Progenitor cell of endocrine pancreas (in vitro differentiated cells): ENCODE data around the gene RPS19BP1. TPM values are rescaled to one million over a fixed set of nuclear protein-coding genes. Genes with fewer than 3 reads are reported as not detected.

Experiments used
- DNase-seq: peaks from one replicate; pipeline ENCODE4 v3.0.0; 2021; ENCODE audit warnings: low spot score; ENCODE audit not compliant: unreplicated experiment
- H3K27ac Mint-ChIP-seq: 2 replicates; pipeline ENCODE4 v1.8.0; 2021; ENCODE audit warnings: mild to moderate bottlenecking, moderate library complexity, mixed read lengths
- H3K27me3 Mint-ChIP-seq: 2 replicates; pipeline ENCODE4 v1.8.0; 2021; ENCODE audit warnings: mixed read lengths
- H3K36me3 Mint-ChIP-seq: 2 replicates; pipeline ENCODE4 v1.8.0; 2022; ENCODE audit warnings: mixed read lengths; ENCODE audit not compliant: insufficient read depth
- H3K4me1 Mint-ChIP-seq: 2 replicates; pipeline ENCODE4 v1.8.0; 2021; ENCODE audit warnings: low read depth, mixed read lengths
- H3K4me3 Mint-ChIP-seq: 2 replicates; pipeline ENCODE4 v1.8.0; 2021; ENCODE audit warnings: low read depth, mild to moderate bottlenecking, moderate library complexity, mixed read lengths
- H3K9me3 Mint-ChIP-seq: 2 replicates; pipeline ENCODE4 v1.8.0; 2021; ENCODE audit warnings: low read depth, mixed read lengths
- CTCF ChIP-seq: fragments of 200-600 bp; sonication (generic); IDR thresholded peaks from one replicate; pipeline ENCODE4 v1.5.0; 2021; ENCODE audit warnings: antibody characterized with exemption, mild to moderate bottlenecking; ENCODE audit not compliant: unreplicated experiment
- long read RNA-seq: library from polyadenylated mRNA; unstranded; transcript quantifications from one replicate; pipeline ENCODE4 v2.0.0, GENCODE V29; 2020
- total RNA-seq: library from RNA; stranded (reverse); gene quantifications from 2 replicates; pipeline ENCODE4 v1.2.1, GENCODE V29; 2021

Gene RPS19BP1, protein sequence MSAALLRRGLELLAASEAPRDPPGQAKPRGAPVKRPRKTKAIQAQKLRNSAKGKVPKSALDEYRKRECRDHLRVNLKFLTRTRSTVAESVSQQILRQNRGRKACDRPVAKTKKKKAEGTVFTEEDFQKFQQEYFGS
- total RNA-seq, result 45.2 and 48.2 TPM in 2 replicates
- long read RNA-seq, transcript RPS19BP1-201 (4 exons, 927 nt), result major isoform, 10 of 11 reads
- long read RNA-seq, partial matches to known transcripts, result 0 of 11 reads
- long read RNA-seq, other reads (novel, unspliced or antisense), result 1 of 11 reads

DNA sequence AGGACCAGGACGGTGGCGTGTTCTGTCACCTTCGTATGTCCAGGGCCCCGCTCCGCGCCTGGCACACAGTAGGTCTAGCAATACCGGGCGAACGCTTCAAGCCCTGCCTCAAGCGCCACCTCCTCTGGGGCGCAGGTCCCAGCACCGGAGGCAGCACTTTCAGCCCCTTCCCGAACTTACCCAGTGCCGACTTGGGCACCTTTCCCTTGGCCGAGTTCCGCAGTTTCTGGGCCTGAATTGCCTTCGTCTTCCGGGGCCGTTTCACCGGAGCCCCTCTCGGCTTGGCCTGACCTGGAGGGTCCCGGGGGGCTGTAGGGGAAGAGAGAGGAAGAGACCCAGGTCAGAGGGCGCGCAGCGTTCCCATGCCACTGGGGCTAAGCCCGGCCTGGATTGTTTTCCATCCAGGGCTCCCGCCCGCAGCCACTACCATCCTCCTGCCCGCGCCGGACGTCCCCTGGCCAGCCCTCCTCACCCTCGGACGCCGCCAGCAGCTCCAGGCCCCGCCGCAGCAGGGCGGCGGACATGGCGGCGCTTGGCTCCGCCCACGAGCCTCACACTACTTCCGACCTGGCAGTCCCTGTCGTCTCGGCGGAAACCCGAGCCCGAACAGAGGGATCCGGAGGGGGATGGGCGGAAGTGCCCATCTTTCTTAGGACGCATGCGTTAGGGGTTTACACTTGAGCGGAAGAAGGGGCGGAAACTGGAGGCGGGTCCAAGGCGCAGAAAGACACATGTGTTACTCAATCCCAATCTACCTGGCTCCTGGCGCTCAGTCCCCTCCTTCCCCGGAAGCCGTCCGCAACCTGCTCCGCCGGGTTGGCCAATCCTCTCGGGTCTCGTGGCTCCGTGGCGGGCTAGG is at the start of gene RPS19BP1:
RPS19BP1 (minus strand) TSS at position 534 of the 859 bp plus-strand sequence; CDS start at position 524, 10 bp downstream.
- Mint-ChIP-seq H3K36me3 (peaks cover 6% of the 10 kb centered on the region), H3K9me3 (no peaks in the 10 kb centered on the region), H3K4me3 (peak within 1 kb of the TSS; percentile 93), H3K4me1 (peaks cover 34% of the 10 kb centered on the region), H3K27me3 (no peaks in the 10 kb centered on the region), H3K27ac (peak within 1 kb of the TSS; percentile 94)
- peak; percentile 97 for DNase-seq
- TF ChIP-seq CTCF, result no peak

- Mint-ChIP-seq H3K4me1 (no peaks in the 10 kb centered on the region), H3K9me3 (peaks cover 10% of the 10 kb centered on the region), H3K27ac (no peak overlapping the region), H3K4me3 (no peak overlapping the region), H3K36me3 (no peaks in the 10 kb centered on the region), H3K27me3 (peaks cover 33% of the 10 kb centered on the region)
- TF ChIP-seq CTCF, result no peak
- no peak for DNase-seq
These were observed 48.8 kb upstream of the RPS19BP1 start for GRCh38 chr22:39581303-39581702.

- H3K27me3 Mint-ChIP-seq, result peaks cover 33% of the 10 kb centered on the region
- no peak overlapping the region for H3K27ac Mint-ChIP-seq
- H3K4me3 Mint-ChIP-seq, result no peak overlapping the region
- DNase-seq, result no peak
- H3K4me1 Mint-ChIP-seq, result no peaks in the 10 kb centered on the region
- H3K36me3 Mint-ChIP-seq, result no peaks in the 10 kb centered on the region
- peaks cover 10% of the 10 kb centered on the region for H3K9me3 Mint-ChIP-seq
- no peak for TF ChIP-seq CTCF
These were observed 48.2 kb upstream of the RPS19BP1 start for GRCh38 chr22:39580795-39581194.

- no peaks in the 10 kb centered on the region for H3K4me1 Mint-ChIP-seq
- DNase-seq, result no peak
- H3K9me3 Mint-ChIP-seq, result peaks cover 10% of the 10 kb centered on the region
- no peak overlapping the region for H3K4me3 Mint-ChIP-seq
- H3K27me3 Mint-ChIP-seq, result peaks cover 33% of the 10 kb centered on the region
- H3K36me3 Mint-ChIP-seq, result no peaks in the 10 kb centered on the region
- TF ChIP-seq CTCF, result no peak
- H3K27ac Mint-ChIP-seq, result no peak overlapping the region
These were observed 47.5 kb upstream of the RPS19BP1 start for GRCh38 chr22:39580006-39580441.

GRCh38 chr22:39577900-39578299 is 45.4 kb upstream of the RPS19BP1 start:
- no peak overlapping the region for H3K4me3 Mint-ChIP-seq
- no peak for DNase-seq
- H3K36me3 Mint-ChIP-seq, result no peaks in the 10 kb centered on the region
- H3K27ac Mint-ChIP-seq, result no peak overlapping the region
- no peaks in the 10 kb centered on the region for H3K4me1 Mint-ChIP-seq
- peaks cover 23% of the 10 kb centered on the region for H3K27me3 Mint-ChIP-seq
- no peak for TF ChIP-seq CTCF
- H3K9me3 Mint-ChIP-seq, result peaks cover 3% of the 10 kb centered on the region
